OCI-LY1 (cell line): ENCODE data around the gene ADAM21.
"Not testable (repeated sequence)": the region's sequence is repeated elsewhere in the genome, so short reads cannot be mapped to it uniquely, and the experiment has no call there.

Experiments
- H2AFZ ChIP-seq: fragments of 200-600 bp; sonication (generic), shearing (Covaris generic); 2 replicates; pipeline ENCODE4 v1.6.0; 2014; ENCODE audit warnings: antibody characterized with exemption, mild to moderate bottlenecking, low read length
- H3F3A ChIP-seq: fragments of 200-600 bp; sonication (generic), shearing (Covaris generic); 2 replicates; pipeline ENCODE4 v1.6.0; 2014; ENCODE audit warnings: mild to moderate bottlenecking, antibody characterized with exemption, low read length, moderate library complexity; ENCODE audit not compliant: insufficient read depth
- H3K27ac ChIP-seq: fragments of 200-600 bp; sonication (generic); 2 replicates; pipeline ENCODE4 v1.5.1; 2014; ENCODE audit warnings: low read length, mixed run types, mild to moderate bottlenecking, low read depth; ENCODE audit not compliant: poor library complexity, severe bottlenecking
- H3K27me3 ChIP-seq: fragments of 200-600 bp; sonication (generic); 2 replicates; pipeline ENCODE4 v1.6.0; 2014; ENCODE audit warnings: antibody characterized with exemption, mild to moderate bottlenecking, low read length, moderate library complexity; ENCODE audit not compliant: insufficient read depth
- H3K36me3 ChIP-seq: fragments of 200-600 bp; sonication (generic); 2 replicates; pipeline ENCODE4 v1.6.1; 2014; ENCODE audit warnings: mild to moderate bottlenecking, antibody characterized with exemption, low read length, moderate library complexity, mixed read lengths; ENCODE audit not compliant: insufficient read depth
- H3K4me1 ChIP-seq: fragments of 200-600 bp; sonication (generic); 2 replicates; pipeline ENCODE4 v1.5.1; 2014; ENCODE audit warnings: mild to moderate bottlenecking, low read length, moderate library complexity; ENCODE audit not compliant: insufficient read depth, severe bottlenecking
- H3K4me2 ChIP-seq: fragments of 200-600 bp; sonication (generic), shearing (Covaris generic); 2 replicates; pipeline ENCODE4 v1.6.1; 2014; ENCODE audit warnings: low read length
- H3K4me3 ChIP-seq: fragments of 200-600 bp; sonication (generic); 2 replicates; pipeline ENCODE4 v1.5.1; 2014; ENCODE audit warnings: low read length, low read depth, mild to moderate bottlenecking, mixed read lengths; ENCODE audit not compliant: poor library complexity, severe bottlenecking
- H3K79me2 ChIP-seq: fragments of 200-600 bp; shearing (Covaris generic); 2 replicates; pipeline ENCODE4 v1.6.1; 2016; ENCODE audit warnings: mixed run types, low read length, mixed read lengths; ENCODE audit not compliant: insufficient read depth
- H3K9ac ChIP-seq: fragments of 200-600 bp; sonication (generic), shearing (Covaris generic); 2 replicates; pipeline ENCODE4 v1.6.1; 2014; ENCODE audit warnings: mild to moderate bottlenecking, low read length, mixed read lengths
- H3K9me2 ChIP-seq: fragments of 200-600 bp; sonication (generic), shearing (Covaris generic); 2 replicates; pipeline ENCODE4 v1.6.1; 2014; ENCODE audit warnings: low read depth, mild to moderate bottlenecking, low read length, mixed read lengths
- H3K9me3 ChIP-seq: fragments of 200-600 bp; shearing (Covaris generic); 2 replicates; pipeline ENCODE4 v1.6.1; 2014; ENCODE audit warnings: low read length, mixed read lengths
- H4K20me1 ChIP-seq: fragments of 200-600 bp; sonication (generic), shearing (Covaris generic); 2 replicates; pipeline ENCODE4 v1.6.0; 2016; ENCODE audit warnings: mild to moderate bottlenecking, low read length; ENCODE audit not compliant: insufficient read depth
- CTCF ChIP-seq: fragments of 200-600 bp; sonication (generic), shearing (Covaris generic); IDR thresholded peaks from 2 replicates; pipeline ENCODE4 v1.5.1; 2017; ENCODE audit warnings: mild to moderate bottlenecking, antibody characterized with exemption, low read length, moderate library complexity, mixed read lengths
- EZH2 ChIP-seq: fragments of 200-600 bp; sonication (generic), shearing (Covaris generic); IDR thresholded peaks from 2 replicates; pipeline ENCODE4 v1.8.0; 2017; ENCODE audit warnings: borderline replicate concordance, mixed run types, mild to moderate bottlenecking, antibody characterized with exemption, low read length, moderate library complexity, mixed read lengths

Gene ADAM21

DNA sequence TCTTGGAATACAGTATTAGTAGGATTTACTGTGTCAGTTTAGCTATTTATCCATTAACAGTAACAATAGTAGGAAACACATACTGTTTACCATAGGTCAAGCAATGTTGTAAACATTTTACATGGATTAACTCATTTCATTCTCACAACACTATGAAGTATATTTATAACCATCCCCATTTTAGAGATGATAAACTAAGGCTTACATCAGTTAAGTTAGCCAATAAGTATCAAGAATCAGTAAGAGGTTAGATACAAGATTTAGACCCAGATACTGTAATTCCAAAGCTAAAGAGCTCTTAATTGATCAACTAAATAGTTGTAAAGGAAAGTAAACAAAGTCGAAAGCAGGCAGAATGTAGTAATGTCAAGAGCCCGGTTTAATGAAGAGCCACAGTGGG is 36.2 kb upstream of the ADAM21 start:
- no peaks in the 10 kb centered on the region for H4K20me1 ChIP-seq
- no peaks in the 10 kb centered on the region for H3K9me3 ChIP-seq
- H3F3A ChIP-seq, result no peaks in the 10 kb centered on the region
- no peaks in the 10 kb centered on the region for H3K4me1 ChIP-seq
- H3K36me3 ChIP-seq, result no peaks in the 10 kb centered on the region
- no peak overlapping the region for H2AFZ ChIP-seq
- peak overlapping the region; percentile 31; the same call in 1 of the 2 replicates for H3K4me2 ChIP-seq
- H3K27me3 ChIP-seq, result no peaks in the 10 kb centered on the region
- H3K9ac ChIP-seq, result no peak overlapping the region
- H3K4me3 ChIP-seq, result peak overlapping the region; percentile 61
- no peaks in the 10 kb centered on the region for H3K79me2 ChIP-seq
- TF ChIP-seq EZH2, result no peak
- no peak for TF ChIP-seq CTCF
- H3K9me2 ChIP-seq, result no peaks in the 10 kb centered on the region
- no peak overlapping the region for H3K27ac ChIP-seq

GRCh38 chr14:70416338-70416724 is 35.6 kb upstream of the ADAM21 start:
- Histone ChIP-seq H3F3A (no peaks in the 10 kb centered on the region), H4K20me1 (no peaks in the 10 kb centered on the region), H3K79me2 (no peaks in the 10 kb centered on the region), H3K27ac (no peak overlapping the region), H3K9me2 (no peaks in the 10 kb centered on the region), H3K36me3 (no peaks in the 10 kb centered on the region), H2AFZ (no peak overlapping the region), H3K9ac (peak overlapping the region; percentile 40; the same call in 1 of the 2 replicates), H3K9me3 (no peaks in the 10 kb centered on the region), H3K4me1 (no peaks in the 10 kb centered on the region), H3K4me2 (peak overlapping the region; percentile 69), H3K4me3 (peak overlapping the region; percentile 61), H3K27me3 (no peaks in the 10 kb centered on the region)
- no peak for TF ChIP-seq EZH2
- no peak for TF ChIP-seq CTCF

DNA sequence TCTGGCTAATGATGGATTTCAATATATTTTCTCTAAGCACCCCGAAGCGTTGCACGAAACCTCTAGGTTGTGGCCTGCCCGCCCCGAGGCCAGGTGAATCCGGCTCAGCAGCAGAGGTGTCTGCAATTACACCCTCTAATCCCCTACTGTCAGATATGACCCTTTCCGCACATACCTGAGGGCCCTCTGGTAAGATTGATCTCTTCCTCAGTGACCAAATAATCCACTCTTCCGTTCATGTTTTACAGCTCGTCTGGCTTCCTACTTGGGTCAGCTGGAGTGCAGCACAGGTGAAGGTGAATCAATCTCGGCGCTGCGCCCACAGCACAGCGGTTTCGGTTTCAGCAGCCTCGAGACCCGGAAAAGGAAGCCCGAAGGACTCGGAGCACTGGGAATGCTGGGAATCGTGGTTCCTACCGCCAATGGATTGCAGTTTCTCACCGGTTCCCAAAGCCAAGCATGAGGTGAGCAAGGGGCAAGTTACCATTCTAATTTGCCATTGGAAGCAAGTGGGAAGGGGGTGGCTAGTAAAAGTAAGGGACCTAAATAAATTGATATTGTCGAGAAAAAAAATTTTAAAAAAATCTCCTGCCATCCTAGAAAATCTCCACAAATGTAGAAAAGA is 35.1 kb upstream of the ADAM21 start, which contains the start of gene SYNJ2BP:
Gene SYNJ2BP (minus strand): TSS at position 366 of the 625 bp plus-strand sequence. CDS start 127 bp downstream, at position 239.
- H4K20me1 ChIP-seq, result no peaks in the 10 kb centered on the region
- H3K4me1 ChIP-seq, result no peaks in the 10 kb centered on the region
- peak within 1 kb of the TSS; percentile 69 for H3K4me2 ChIP-seq
- H3K4me3 ChIP-seq, result peak within 1 kb of the TSS; percentile 61
- no peaks in the 10 kb centered on the region for H3F3A ChIP-seq
- no peak within 1 kb of the TSS for H3K27ac ChIP-seq
- H2AFZ ChIP-seq, result no peak within 1 kb of the TSS
- no peaks in the 10 kb centered on the region for H3K9me2 ChIP-seq
- H3K36me3 ChIP-seq, result no peaks in the 10 kb centered on the region
- H3K9me3 ChIP-seq, result no peaks in the 10 kb centered on the region
- no peaks in the 10 kb centered on the region for H3K79me2 ChIP-seq
- no peak for TF ChIP-seq CTCF
- TF ChIP-seq EZH2, result no peak
- peak within 1 kb of the TSS; percentile 40; the same call in 1 of the 2 replicates for H3K9ac ChIP-seq
- H3K27me3 ChIP-seq, result no peaks in the 10 kb centered on the region

DNA sequence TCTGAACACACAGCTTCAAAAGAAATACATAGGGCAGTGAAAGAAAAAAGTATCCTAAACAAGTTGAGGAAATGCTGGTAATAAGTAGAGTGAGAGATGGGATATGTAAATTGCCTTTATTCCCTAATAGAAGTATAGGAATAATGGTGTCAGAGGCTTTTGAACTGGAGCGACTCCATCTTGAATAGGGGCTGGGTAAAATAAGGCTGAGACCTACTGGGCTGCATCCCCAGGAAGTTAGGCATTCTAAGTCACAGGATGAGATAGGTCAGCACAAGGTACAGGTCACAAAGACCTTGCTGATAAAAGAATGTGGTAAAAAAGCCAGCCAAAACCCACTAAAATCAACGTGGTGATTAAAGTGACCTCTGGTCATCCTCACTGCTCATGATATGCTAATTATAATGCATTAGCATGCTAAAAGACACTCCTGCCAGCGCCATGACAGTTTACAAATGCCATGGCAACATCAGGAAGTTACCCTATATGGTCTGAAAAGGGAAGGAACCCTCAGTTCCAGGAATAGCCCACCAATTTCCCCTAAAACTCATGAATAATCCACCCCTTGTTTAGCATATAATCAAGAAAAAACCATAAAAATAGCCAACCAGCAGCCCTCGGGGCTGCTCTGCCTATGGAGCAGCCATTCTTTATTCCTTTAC is 32.6 kb upstream of the ADAM21 start:
- H3K9ac ChIP-seq, H3K4me3 ChIP-seq, H3K79me2 ChIP-seq, H2AFZ ChIP-seq, H3K27ac ChIP-seq, H3K9me3 ChIP-seq, H3K4me1 ChIP-seq, H3K27me3 ChIP-seq, H4K20me1 ChIP-seq, H3K4me2 ChIP-seq, H3K36me3 ChIP-seq, H3K9me2 ChIP-seq, H3F3A ChIP-seq: not testable (repeated sequence)
